GM12892 (cell line): ENCODE measurements around the gene SMC4.

ENCODE experiments used
- DNase-seq: peaks from one replicate; pipeline ENCODE4 v3.0.0; 2011; ENCODE audit not compliant: insufficient read length
- FAIRE-seq: peaks from 2 replicates; lab custom pipeline; 2011; peaks lifted over from hg19 to GRCh38; lab: Jason Lieb, UNC
- POLR2A ChIP-seq: IDR thresholded peaks from 2 replicates; pipeline ENCODE4 v1.6.1; 2011; ENCODE audit warnings: low read depth, low read length, control low read depth
- POLR2AphosphoS5 ChIP-seq: IDR thresholded peaks from 2 replicates; pipeline ENCODE4 v1.6.1; 2011; ENCODE audit warnings: low read depth, low read length, control low read depth
- TAF1 ChIP-seq: IDR thresholded peaks from 2 replicates; pipeline ENCODE4 v1.6.1; 2011; ENCODE audit warnings: low read depth, mild to moderate bottlenecking, control low read depth, low read length, borderline replicate concordance

SMC4 gene

DNA sequence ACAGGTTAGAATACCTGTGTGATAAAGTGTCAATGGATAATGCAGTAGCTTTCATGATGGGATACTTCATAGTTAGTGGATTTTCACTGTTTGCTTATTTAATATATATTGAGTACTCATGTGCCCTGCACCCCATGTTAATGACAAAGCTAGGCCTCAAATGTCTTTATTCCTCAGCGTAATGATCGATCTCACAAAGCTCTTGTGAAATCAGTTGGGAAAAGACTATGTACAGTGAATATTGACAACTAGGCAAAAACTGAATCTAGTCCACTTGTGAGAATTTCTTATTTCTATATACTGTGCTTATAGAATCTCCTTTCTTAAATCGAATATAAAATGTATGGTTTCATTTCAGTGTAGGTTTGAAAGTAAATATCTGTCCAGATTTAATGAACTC, 17.9 kb downstream of the SMC4 start:
- FAIRE-seq = no peak
- TF ChIP-seq POLR2AphosphoS5 (no peak), TAF1 (no peak), POLR2A (no peak)
- DNase-seq = no peak

DNA sequence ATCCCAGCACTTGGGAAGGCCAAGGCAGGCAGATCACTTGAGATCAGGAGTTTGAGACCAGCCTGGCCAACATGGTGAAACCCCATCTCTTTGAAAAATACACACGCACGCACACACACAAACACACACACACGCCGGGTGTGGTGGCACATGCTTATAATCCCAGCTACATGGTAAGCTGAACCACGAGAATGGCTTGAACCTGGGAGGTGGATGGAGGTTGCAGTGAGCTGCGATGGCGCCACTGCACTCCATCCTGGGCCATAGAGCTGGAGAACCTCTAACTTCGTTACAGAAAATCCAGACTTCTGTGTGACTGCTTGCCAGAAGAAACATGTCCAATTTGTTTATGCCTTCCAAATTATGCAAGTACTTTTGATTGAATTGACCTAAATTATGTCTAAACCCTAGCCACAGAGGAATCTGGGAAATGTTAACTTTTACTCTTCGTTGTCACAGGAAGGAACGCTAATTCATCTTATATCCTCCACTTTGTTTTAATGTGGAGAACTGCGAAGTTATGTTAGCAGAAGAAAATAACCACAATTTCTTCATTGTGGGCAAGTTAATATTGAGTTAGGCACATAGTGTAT, 28.5 kb downstream of the SMC4 start:
- 0 out of 2 replicates have a peak, but pooled peaks have one; percentile 36 for TF ChIP-seq POLR2AphosphoS5
- no peak for TF ChIP-seq POLR2A
- DNase-seq (no peak), FAIRE-seq (no peak)

DNA sequence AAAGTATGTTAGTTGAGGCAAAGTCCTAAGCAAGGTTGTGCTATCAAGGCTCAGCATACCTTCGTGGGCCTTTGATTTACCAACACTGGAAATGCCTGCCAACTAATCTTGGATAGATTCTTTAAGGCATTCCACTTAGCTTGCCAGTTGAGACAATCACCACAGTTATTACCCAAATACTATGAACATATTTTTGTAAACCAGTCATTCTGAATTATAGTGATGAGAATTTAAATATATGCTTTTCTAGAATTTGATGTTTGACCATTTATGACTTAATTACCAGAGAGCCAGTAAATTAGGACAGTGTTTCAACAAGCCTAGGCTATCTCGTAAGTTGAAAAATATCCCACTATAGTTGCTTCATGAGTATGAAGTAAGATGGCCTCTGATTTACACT, 34.6 kb downstream of the SMC4 start:
- TF ChIP-seq TAF1 (no peak), POLR2AphosphoS5 (no peak), POLR2A (no peak)
- no peak for DNase-seq
- FAIRE-seq = no peak

DNA sequence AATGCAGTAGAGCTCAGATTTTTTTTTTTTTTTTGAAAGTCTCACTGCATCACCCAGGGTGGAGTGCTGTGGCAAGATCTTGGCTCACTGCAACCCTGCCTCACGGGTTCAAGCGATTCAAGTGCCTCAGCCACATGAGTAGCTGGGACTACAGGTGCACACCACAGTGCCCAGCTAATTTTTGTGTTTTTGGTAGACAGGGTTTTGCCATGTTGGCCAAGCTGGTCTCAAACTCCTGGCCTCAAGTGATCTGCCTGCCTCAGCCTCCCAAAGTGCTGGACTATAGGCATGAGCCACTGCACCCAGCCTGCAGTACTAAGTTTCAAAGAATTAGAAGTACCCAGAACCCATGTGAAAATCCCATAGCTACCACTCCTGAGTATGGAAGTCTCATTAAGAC, 35.6 kb downstream of the SMC4 start:
- DNase-seq (no peak), FAIRE-seq (no peak)
- TF ChIP-seq POLR2AphosphoS5 (no peak), POLR2A (peak; percentile 36; the same call in 1 of the 2 replicates), TAF1 (no peak)

DNA sequence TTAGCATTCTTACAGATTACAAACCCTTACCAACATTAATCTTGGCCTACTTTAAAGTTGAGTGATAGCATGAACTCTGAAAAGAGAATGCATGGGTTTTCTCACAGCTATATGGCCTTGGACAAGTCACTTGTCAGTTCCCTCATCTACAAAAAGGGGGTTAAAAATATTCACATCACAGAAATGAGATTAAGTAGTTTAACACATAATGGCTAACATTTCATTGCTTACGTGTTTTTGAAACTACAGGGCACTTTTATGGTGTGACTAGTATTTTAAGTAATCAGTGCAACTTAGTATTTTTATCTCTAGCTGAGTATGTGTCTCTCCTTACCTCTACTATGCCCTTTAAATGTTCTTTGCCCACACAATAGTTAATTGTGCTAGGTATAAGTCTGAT, 36.3 kb downstream of the SMC4 start:
- DNase-seq (no peak), FAIRE-seq (no peak)
- TF ChIP-seq TAF1 = no peak
- no peak; the same call in 1 of the 2 replicates for TF ChIP-seq POLR2A
- TF ChIP-seq POLR2AphosphoS5 = no peak

DNA sequence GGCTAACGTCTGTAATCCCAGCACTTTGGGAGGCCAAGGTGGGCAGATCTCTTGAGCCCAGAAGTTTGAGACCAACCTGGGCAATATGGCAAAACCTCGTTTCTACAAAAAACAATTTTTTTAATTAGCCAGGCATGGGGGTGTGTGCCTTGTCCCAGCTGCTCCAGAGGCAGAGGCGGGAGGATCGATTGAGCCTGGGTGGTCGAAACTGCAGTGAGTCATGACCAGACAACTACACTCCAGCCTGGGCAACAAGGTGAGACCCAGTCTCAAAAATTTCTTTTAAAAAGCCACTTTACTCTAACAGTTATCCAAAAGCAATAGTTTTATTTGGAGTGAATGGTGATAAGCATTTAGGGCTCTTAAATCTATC, 37.6 kb downstream of the SMC4 start:
- FAIRE-seq = no peak
- DNase-seq = no peak
- no peak for TF ChIP-seq POLR2A
- TF ChIP-seq TAF1 = no peak

DNA sequence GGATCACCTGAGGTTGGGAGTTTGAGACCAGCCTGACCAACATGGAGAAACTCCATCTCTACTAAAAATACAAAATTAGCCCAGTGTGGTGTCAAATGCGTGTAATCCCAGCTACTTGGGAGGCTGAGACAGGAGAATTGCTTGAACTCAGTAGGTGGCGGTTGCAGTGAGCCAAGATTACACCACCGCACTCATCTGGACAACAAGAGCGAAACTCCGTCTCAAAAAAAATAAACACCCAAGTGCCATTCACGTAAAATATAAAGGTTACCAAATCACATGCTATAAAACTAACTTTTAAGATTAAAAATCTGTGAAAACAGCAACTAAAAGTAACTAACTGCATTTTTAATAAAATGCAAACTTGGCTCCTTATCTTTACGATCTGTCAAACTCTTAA, 41.2 kb downstream of the SMC4 start:
- no peak for FAIRE-seq
- TF ChIP-seq TAF1 = no peak
- TF ChIP-seq POLR2AphosphoS5 = no peak
- TF ChIP-seq POLR2A = no peak
- DNase-seq = no peak

DNA sequence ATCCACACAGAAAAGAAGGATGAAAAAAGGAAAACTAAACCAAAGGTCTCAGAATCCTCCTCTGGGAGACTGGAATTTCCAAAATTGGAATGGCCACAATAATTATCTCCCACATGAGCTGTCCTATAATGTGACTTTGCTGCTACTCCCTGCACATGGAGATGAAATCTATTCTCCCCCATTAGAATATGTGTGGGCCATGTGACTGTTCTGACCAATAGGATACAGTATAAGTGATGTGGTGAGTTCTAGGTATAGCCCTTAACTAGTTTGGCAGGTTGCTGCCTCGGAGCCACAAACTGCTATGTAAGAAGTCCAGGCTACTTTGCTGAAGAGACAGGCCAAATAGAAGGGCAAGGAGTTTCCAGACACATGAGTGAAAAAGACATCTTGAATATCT, 45.0 kb downstream of the SMC4 start:
- FAIRE-seq = no peak
- TF ChIP-seq POLR2AphosphoS5 = no peak
- no peak for TF ChIP-seq TAF1
- TF ChIP-seq POLR2A = no peak
- DNase-seq = no peak

DNA sequence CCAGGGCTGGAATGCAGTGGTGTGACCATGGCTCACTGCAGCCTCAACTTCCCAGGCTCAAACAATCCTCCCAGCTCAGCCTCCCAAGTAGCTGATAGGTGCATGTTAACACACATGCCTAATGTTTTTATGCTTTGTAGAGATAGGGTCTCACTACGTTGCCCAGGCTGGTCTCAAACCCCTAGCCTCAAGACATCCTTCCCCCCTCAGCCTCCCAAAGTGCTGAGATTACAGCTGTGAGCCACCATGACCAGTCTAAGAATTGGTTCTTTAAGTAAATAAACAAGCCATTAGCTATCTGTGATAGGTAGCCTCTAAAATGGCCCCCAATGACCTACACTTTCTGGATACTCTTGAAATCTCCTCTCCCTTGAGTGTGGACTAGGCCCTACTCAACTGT, 46.4 kb downstream of the SMC4 start:
- DNase-seq (no peak), FAIRE-seq (no peak)
- TF ChIP-seq POLR2AphosphoS5 = no peak
- no peak for TF ChIP-seq POLR2A
- no peak for TF ChIP-seq TAF1

DNA sequence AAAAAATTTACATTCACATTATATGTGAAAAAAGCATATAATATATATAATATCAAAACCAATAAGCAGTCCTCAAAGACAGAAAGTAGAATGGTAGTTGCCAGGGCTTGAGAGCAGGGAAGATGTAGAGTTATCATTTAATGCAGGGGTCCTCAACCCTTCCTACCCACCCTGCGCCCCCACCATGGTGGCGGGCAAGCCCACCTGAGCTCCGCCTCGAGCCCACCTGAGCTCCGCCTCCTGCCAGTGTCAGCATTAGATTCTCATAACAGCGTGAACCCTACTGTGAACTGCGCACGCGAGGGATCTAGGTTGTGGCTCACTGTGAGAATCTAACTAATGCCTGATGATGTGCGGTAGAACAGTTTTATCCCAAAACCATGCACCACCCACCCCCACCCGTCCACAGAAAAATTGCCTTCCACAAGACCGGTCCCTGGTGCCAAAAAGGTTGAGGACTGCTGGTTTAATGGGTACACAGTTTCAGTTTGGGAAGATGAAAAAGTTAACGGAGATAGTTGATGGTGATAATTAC, 47.1 kb downstream of the SMC4 start:
- DNase-seq = no peak
- FAIRE-seq = no peak
- TF ChIP-seq POLR2A (no peak), TAF1 (no peak), POLR2AphosphoS5 (no peak)

DNA sequence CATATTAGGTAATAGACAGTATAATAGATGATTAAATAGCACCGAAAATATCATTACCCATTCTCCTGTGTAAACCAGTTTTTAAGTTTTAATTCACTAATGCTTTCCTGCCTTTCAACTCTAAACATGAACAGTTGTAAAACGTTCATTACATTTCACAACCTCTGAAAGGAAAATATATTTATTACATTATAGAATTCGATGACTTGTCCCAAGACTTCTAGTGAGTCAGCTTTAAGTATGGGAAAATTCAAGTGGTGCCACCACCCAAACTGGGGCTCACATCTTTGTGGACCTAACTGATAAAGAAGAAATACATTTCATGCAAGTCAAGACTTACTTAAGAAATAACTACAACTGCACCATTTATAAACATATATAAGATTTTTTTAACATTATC, 48.1 kb downstream of the SMC4 start:
- TF ChIP-seq POLR2A (no peak), TAF1 (no peak), POLR2AphosphoS5 (no peak)
- DNase-seq (no peak), FAIRE-seq (no peak)

DNA sequence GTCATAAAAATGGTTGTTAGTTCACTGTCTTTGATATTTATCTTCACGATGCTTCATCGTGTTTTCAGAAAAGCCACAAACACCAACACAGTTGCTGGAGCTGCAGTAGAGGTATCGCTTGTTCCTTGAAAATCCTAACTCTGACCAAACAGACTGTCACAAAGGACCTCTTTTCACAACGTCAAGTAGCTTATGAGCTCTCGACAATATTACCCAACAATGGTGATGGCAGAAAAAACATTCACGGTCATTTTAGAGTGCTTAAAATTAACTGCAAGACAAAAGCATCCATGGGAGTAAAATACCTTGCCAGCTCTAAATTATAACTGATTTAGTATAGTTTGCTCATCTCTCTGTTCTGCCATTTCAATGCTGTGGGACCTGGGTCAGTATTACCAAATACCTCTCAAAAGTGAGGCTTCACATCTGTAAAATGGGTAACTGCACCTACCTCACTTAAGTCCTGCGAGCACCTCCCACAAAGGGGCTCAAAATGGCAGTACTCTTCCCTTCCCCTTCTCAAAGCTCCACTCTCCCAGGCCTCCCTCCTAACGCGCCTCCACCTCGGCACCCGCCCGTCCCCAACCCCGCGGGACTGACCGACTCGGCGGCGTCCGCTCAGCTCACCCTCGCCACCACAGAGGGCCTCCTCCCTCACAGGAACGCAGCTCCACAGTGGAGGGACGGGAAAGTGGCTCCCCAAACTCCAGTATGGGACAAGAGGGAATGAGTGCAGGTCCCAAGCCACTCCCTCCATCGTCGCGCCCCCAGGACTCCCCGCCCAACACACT, 49.6 kb downstream of the SMC4 start:
- FAIRE-seq (peak; percentile 50), DNase-seq (peak; percentile 45)
- TF ChIP-seq POLR2AphosphoS5 (no peak), POLR2A (no peak), TAF1 (no peak)
